GM12878 (cell line): Measurements from ENCODE around the gene MAST4. TPM values are rescaled to one million over a fixed set of nuclear protein-coding genes. Genes with fewer than 3 reads are reported as not detected.
A peak's percentile ranks its signal among the peaks of the same experiment; 100 is the strongest.

Experiments used
- ATAC-seq: fragments of 200-7000 bp; cut with Tn5 transposase; 3 replicates; pipeline ENCODE4 v1.9.1; 2020; ENCODE audit warnings: mild to moderate bottlenecking, moderate library complexity
- BruUV-seq: library from RNA; stranded (reverse); fragments of 400-500 nt; replicated peaks from 2 replicates; lab custom pipeline; 2021; lab: Mats Ljungman, UMichigan
- CTCF ChIA-PET: fragments of 300-600 bp; sonication (Branson Sonifier 250); formaldehyde crosslinking; extraction: SDS; loops from one replicate; lab custom pipeline; 2021; ENCODE audit warnings: inconsistent platforms; lab: Yijun Ruan, JAX
- POLR2A ChIA-PET: fragments of 350-600 bp; formaldehyde crosslinking; extraction: SDS; loops from one replicate; lab custom pipeline; 2021; ENCODE audit warnings: inconsistent platforms; lab: Charles Lee
- RAD21 ChIA-PET: fragments of 300-600 bp; sonication (Branson Sonifier 250); formaldehyde crosslinking; loops from one replicate; lab custom pipeline; 2023; ENCODE audit warnings: antibody characterized with exemption; ENCODE audit not compliant: unreplicated experiment; lab: Charles Lee
- SMC1A ChIA-PET: fragments of 300-600 bp; sonication (Branson Sonifier 250); formaldehyde crosslinking; loops from one replicate; lab custom pipeline; 2023; ENCODE audit not compliant: unreplicated experiment, uncharacterized antibody; lab: Charles Lee
- DNase-seq: peaks from one replicate; pipeline ENCODE4 v3.0.0-alpha.2; 2011; ENCODE audit warnings: low read depth, low spot score
- FAIRE-seq: peaks from 3 replicates; lab custom pipeline; 2011; peaks lifted over from hg19 to GRCh38; lab: Jason Lieb, UNC
- H2AFZ ChIP-seq: 2 replicates; pipeline ENCODE4 v1.6.0; 2011; ENCODE audit warnings: low read depth, low read length, control low read depth; ENCODE audit not compliant: control insufficient read depth
- H3K27ac ChIP-seq: 2 replicates; pipeline ENCODE4 v1.5.1; 2011; ENCODE audit warnings: control low read depth; ENCODE audit not compliant: control insufficient read depth, insufficient read depth
- H3K27me3 ChIP-seq, 2 experiments: replicated peaks in 1 of 2; 2 replicates each; pipeline versions ENCODE4 v1.6.0 to v1.6.1; 2011; ENCODE audit warnings: low read length in 1 of 2; ENCODE audit not compliant: control insufficient read depth in 2 of 2, insufficient read depth in 2 of 2
- H3K36me3 ChIP-seq, 2 experiments: 2 replicates each; pipeline ENCODE4 v1.5.1; 2011; ENCODE audit warnings: low read length in 1 of 2; ENCODE audit not compliant: control insufficient read depth in 2 of 2, insufficient read depth in 2 of 2
- H3K4me1 ChIP-seq: 2 replicates; pipeline ENCODE4 v1.6.1; 2011; ENCODE audit warnings: mild to moderate bottlenecking, low read length, moderate library complexity, mixed read lengths; ENCODE audit not compliant: control insufficient read depth, insufficient read depth
- H3K4me2 ChIP-seq: 2 replicates; pipeline ENCODE4 v1.6.0; 2011; ENCODE audit warnings: control low read depth; ENCODE audit not compliant: control insufficient read depth, insufficient read depth
- H3K4me3 ChIP-seq: fragments of 200-600 bp; sonication (generic); 2 replicates; pipeline ENCODE4 v1.5.1; 2016
- H3K79me2 ChIP-seq: 2 replicates; pipeline ENCODE4 v1.6.0; 2011; ENCODE audit warnings: low read length; ENCODE audit not compliant: control insufficient read depth, insufficient read depth
- H3K9ac ChIP-seq: 2 replicates; pipeline ENCODE4 v1.8.0; 2011; ENCODE audit warnings: low read length, control low read depth, mixed read lengths; ENCODE audit not compliant: control insufficient read depth, insufficient read depth
- H3K9me3 ChIP-seq: replicated peaks from 3 replicates; pipeline ENCODE4 v1.5.1; 2011; ENCODE audit warnings: mild to moderate bottlenecking, low read length; ENCODE audit not compliant: control insufficient read depth, insufficient read depth
- H4K20me1 ChIP-seq: 2 replicates; pipeline ENCODE4 v1.6.0; 2011; ENCODE audit not compliant: control insufficient read depth, insufficient read depth
- CHD1 ChIP-seq: IDR thresholded peaks from 2 replicates; pipeline ENCODE4 v1.6.1; 2012; ENCODE audit warnings: low read depth, low read length, improper control_type of control experiment
- E2F8 ChIP-seq: fragments of 450-650 bp; IDR thresholded peaks from 2 replicates; pipeline ENCODE4 v1.6.1; 2018; ENCODE audit warnings: mild to moderate bottlenecking, low read depth, moderate library complexity; ENCODE audit not compliant: partially characterized antibody
- EP300 ChIP-seq, 2 experiments: fragments of 150-350 bp in 1 of 2; IDR thresholded peaks; 2 replicates each; pipeline ENCODE4 v1.6.1; 2011 to 2012; ENCODE audit warnings: low read depth in 2 of 2, low read length in 2 of 2, borderline replicate concordance in 1 of 2, improper control_type of control experiment in 1 of 2, inconsistent platforms in 1 of 2; ENCODE audit not compliant: control insufficient read depth in 1 of 2
- PML ChIP-seq: IDR thresholded peaks from 2 replicates; pipeline ENCODE4 v1.6.1; 2012; ENCODE audit warnings: low read length, inconsistent platforms
- POLR2AphosphoS5 ChIP-seq: IDR thresholded peaks from 2 replicates; pipeline ENCODE4 v1.6.1; 2011; ENCODE audit warnings: mild to moderate bottlenecking, low read length, inconsistent platforms
- SIX5 ChIP-seq: IDR thresholded peaks from 2 replicates; pipeline ENCODE4 v1.6.1; 2011; ENCODE audit warnings: mild to moderate bottlenecking, low read depth, low read length, moderate library complexity; ENCODE audit not compliant: severe bottlenecking
- SRF ChIP-seq, 2 experiments: IDR thresholded peaks; 2 replicates each; pipeline ENCODE4 v1.6.1; 2011; ENCODE audit warnings: low read depth in 2 of 2, low read length in 2 of 2, mild to moderate bottlenecking in 1 of 2, moderate library complexity in 1 of 2
- TCF3 ChIP-seq: IDR thresholded peaks from 2 replicates; pipeline ENCODE4 v1.6.1; 2012; ENCODE audit warnings: low read depth, mild to moderate bottlenecking, low read length, borderline replicate concordance; ENCODE audit not compliant: insufficient read depth
- TCF7 ChIP-seq: IDR thresholded peaks from 2 replicates; pipeline ENCODE4 v1.6.1; 2014; ENCODE audit warnings: antibody characterized with exemption, borderline replicate concordance
- ZNF384 ChIP-seq: IDR thresholded peaks from 2 replicates; pipeline ENCODE4 v1.6.1; 2012; ENCODE audit warnings: low read depth, mild to moderate bottlenecking, low read length, improper control_type of control experiment, borderline replicate concordance
- WGBS: methylation state at CpG from one replicate; pipeline ENCODE4 v1.1.6; 2016; ENCODE audit warnings: low lambda C conversion rate; ENCODE audit not compliant: insufficient replicate concordance, insufficient coverage; ENCODE audit errors: missing lambda C conversion rate; 5-methylcytosine and 5-hydroxymethylcytosine counted together
- in situ Hi-C: fragments of 300-500 bp; cut with MboI; formaldehyde crosslinking; loops from 9 replicates; pipeline ENCODE4 v1.14.3; 2018; ENCODE audit warnings: mixed read lengths
- intact Hi-C: fragments of 100-400 bp; cut with micrococcal nuclease; formaldehyde crosslinking; loops from one replicate; pipeline ENCODE4 v1.14.2; 2022; ENCODE audit not compliant: unreplicated experiment
- polyA plus RNA-seq, 11 experiments: library from polyadenylated mRNA; depleted of rRNA in 4 of 11; unstranded in 6 of 11; stranded (reverse) in 5 of 11; fragments of >200 nt; fragmentation: Nextera tagmentation in 4 of 11; fragmentation: Illumina TruSeq in 1 of 11; extraction: Ambion mirVana in 4 of 11; extraction: Trizol in 1 of 11; gene quantifications; 1 replicate in 1 of 11; 2 replicates in 10 of 11; pipeline versions ENCODE4 v1.2.1 to v1.2.3, GENCODE V29; 2011 to 2016; ENCODE audit warnings: inconsistent platforms in 2 of 11, missing spikeins in 2 of 11, low read depth in 1 of 11
- total RNA-seq, 4 experiments: library from RNA; depleted of rRNA in 3 of 4; stranded (reverse); fragments of >200 nt in 3 of 4; fragmentation: Illumina TruSeq in 1 of 4; extraction: Trizol in 1 of 4; gene quantifications; 2 replicates each; pipeline versions ENCODE4 v1.2.1 to v1.2.3, GENCODE V29; 2013 to 2021
- TF ChIP-seq, protein P1 (sequence below): fragments of 450-650 bp; IDR thresholded peaks from 2 replicates; pipeline ENCODE4 v1.6.1; 2016; ENCODE audit warnings: mild to moderate bottlenecking
- TF ChIP-seq, protein P2 (sequence below): IDR thresholded peaks from 2 replicates; pipeline ENCODE4 v1.6.1; 2012; ENCODE audit warnings: low read length, inconsistent platforms
- TF ChIP-seq, protein P3 (sequence below): fragments of 450-650 bp; IDR thresholded peaks from 2 replicates; pipeline ENCODE4 v1.6.1; 2017; ENCODE audit warnings: mild to moderate bottlenecking, low read depth, inconsistent platforms; ENCODE audit not compliant: poor library complexity, severe bottlenecking

Gene MAST4
- total and polyA plus RNA-seq, 10 of the 15 experiments (the other 5 are each of a cell fraction or from before 2014, with no cell fraction given): 0.02 to 1.6 (median 0.29) TPM; not detected in 1

- TF ChIP-seq SRF (IDR thresholded peaks at IDR 0.05; ENCODE audit: low read depth in 2 of 2, low read length in 2 of 2) (no peak), EP300 (IDR thresholded peaks at IDR 0.05; ENCODE audit: borderline replicate concordance in 1 of 2, control insufficient read depth in 1 of 2, low read depth in 2 of 2, low read length in 2 of 2) (no peak)
- TF ChIP-seq, protein P1, sequence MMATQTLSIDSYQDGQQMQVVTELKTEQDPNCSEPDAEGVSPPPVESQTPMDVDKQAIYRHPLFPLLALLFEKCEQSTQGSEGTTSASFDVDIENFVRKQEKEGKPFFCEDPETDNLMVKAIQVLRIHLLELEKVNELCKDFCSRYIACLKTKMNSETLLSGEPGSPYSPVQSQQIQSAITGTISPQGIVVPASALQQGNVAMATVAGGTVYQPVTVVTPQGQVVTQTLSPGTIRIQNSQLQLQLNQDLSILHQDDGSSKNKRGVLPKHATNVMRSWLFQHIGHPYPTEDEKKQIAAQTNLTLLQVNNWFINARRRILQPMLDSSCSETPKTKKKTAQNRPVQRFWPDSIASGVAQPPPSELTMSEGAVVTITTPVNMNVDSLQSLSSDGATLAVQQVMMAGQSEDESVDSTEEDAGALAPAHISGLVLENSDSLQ: no peak
- TF ChIP-seq, all 136 proteins: peak for 0
Measured at GRCh38 chr5:67193439-67193807, 597.2 kb downstream of the MAST4 start (continued).

- H3K27ac ChIP-seq: no peak overlapping the region; the same call in 1 of the 2 replicates
- no peaks in the 10 kb centered on the region for H3K79me2 ChIP-seq
- H2AFZ ChIP-seq: no peak overlapping the region
- in situ Hi-C loops (no loop called here), intact Hi-C loops (no loop called here)
- no peaks in the 10 kb centered on the region for H4K20me1 ChIP-seq
- no peaks in the 10 kb centered on the region for H3K36me3 ChIP-seq
- peak overlapping the region; percentile 19; the same call in 1 of the 2 replicates for H3K4me2 ChIP-seq
- ATAC-seq: no peak
- DNase-seq: no peak
- no TSS peak for BruUV-seq
- H3K4me3 ChIP-seq: peak overlapping the region; percentile 27; the same call in 1 of the 2 replicates
- whole genome bisulfite sequencing: 29% methylated on average over 3 of the region's 3 CpGs
- SMC1A ChIA-PET: no interaction called here
- RAD21 ChIA-PET: no interaction called here
- CTCF ChIA-PET: no interaction called here
- peaks cover 34% of the 10 kb centered on the region for H3K4me1 ChIP-seq
- no peak for FAIRE-seq
- no peaks in the 10 kb centered on the region; a peak in 1 of 4 replicates for H3K27me3 ChIP-seq
- H3K9ac ChIP-seq: no peak overlapping the region
- no peaks in the 10 kb centered on the region; the same call in 1 of the 3 replicates for H3K9me3 ChIP-seq
- POLR2A ChIA-PET: no interaction called here
- no peak for TF ChIP-seq PML
- TF ChIP-seq POLR2AphosphoS5: no peak
- no peak for TF ChIP-seq E2F8
- TF ChIP-seq SIX5: no peak
- TF ChIP-seq, protein P2, sequence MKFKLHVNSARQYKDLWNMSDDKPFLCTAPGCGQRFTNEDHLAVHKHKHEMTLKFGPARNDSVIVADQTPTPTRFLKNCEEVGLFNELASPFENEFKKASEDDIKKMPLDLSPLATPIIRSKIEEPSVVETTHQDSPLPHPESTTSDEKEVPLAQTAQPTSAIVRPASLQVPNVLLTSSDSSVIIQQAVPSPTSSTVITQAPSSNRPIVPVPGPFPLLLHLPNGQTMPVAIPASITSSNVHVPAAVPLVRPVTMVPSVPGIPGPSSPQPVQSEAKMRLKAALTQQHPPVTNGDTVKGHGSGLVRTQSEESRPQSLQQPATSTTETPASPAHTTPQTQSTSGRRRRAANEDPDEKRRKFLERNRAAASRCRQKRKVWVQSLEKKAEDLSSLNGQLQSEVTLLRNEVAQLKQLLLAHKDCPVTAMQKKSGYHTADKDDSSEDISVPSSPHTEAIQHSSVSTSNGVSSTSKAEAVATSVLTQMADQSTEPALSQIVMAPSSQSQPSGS: no peak
- no peak for TF ChIP-seq CHD1
- TF ChIP-seq TCF3: no peak
- no peak for TF ChIP-seq ZNF384
- TF ChIP-seq, protein P3, sequence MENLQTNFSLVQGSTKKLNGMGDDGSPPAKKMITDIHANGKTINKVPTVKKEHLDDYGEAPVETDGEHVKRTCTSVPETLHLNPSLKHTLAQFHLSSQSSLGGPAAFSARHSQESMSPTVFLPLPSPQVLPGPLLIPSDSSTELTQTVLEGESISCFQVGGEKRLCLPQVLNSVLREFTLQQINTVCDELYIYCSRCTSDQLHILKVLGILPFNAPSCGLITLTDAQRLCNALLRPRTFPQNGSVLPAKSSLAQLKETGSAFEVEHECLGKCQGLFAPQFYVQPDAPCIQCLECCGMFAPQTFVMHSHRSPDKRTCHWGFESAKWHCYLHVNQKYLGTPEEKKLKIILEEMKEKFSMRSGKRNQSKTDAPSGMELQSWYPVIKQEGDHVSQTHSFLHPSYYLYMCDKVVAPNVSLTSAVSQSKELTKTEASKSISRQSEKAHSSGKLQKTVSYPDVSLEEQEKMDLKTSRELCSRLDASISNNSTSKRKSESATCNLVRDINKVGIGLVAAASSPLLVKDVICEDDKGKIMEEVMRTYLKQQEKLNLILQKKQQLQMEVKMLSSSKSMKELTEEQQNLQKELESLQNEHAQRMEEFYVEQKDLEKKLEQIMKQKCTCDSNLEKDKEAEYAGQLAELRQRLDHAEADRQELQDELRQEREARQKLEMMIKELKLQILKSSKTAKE: no peak
- no peak for TF ChIP-seq TCF7
Measured at GRCh38 chr5:67194166-67194565, 598.0 kb downstream of the MAST4 start.
